ENCODE data around the gene KLF5.
"Not testable (repeated sequence)": the region's sequence is repeated elsewhere in the genome, so short reads cannot be mapped to it uniquely, and the experiment has no call there.

GRCh38 chr13:73100781-73101180, 42.0 kb downstream of the KLF5 start:
- not testable (repeated sequence) for TF ChIP-seq CTCF (IDR thresholded peaks at IDR 0.05 in 8 of 11, conservative IDR thresholded peaks at IDR 0.05 in 3 of 11); POLR2A (IDR thresholded peaks at IDR 0.05); POLR2AphosphoS5 (IDR thresholded peaks at IDR 0.05)

All from spleen (tissue), 7 donors.